ENCODE data around the gene SYT17.

Gene SYT17

GRCh38 chr16:19139436-19140091 is 28.5 kb upstream of the SYT17 start:
- no peak for DNase-seq (ENCODE audit: low read depth)

GRCh38 chr16:19140396-19140795 is 27.6 kb upstream of the SYT17 start:
- no peak for DNase-seq (ENCODE audit: low read depth)

- no peak for DNase-seq (ENCODE audit: low read depth)
These were observed 25.0 kb upstream of the SYT17 start for GRCh38 chr16:19142939-19143598.

GRCh38 chr16:19143599-19143956 is 24.5 kb upstream of the SYT17 start:
- DNase-seq (ENCODE audit: low read depth) = no peak

- no peak for DNase-seq (ENCODE audit: low read depth)
These were observed 23.0 kb upstream of the SYT17 start for GRCh38 chr16:19145010-19145409.

GRCh38 chr16:19147126-19147525 is 20.9 kb upstream of the SYT17 start:
- no peak for DNase-seq (ENCODE audit: low read depth)

- DNase-seq (ENCODE audit: low read depth) = no peak
These were observed 20.4 kb upstream of the SYT17 start for GRCh38 chr16:19147627-19148026.

- DNase-seq (ENCODE audit: low read depth) = no peak
These were observed 19.9 kb upstream of the SYT17 start for GRCh38 chr16:19148189-19148588.

- no peak for DNase-seq (ENCODE audit: low read depth)
These were observed 16.7 kb upstream of the SYT17 start for GRCh38 chr16:19151310-19151709.

GRCh38 chr16:19152042-19152441 is 16.0 kb upstream of the SYT17 start:
- no peak for DNase-seq (ENCODE audit: low read depth)

GRCh38 chr16:19153876-19154275 is 14.2 kb upstream of the SYT17 start:
- no peak for DNase-seq (ENCODE audit: low read depth)

- DNase-seq (ENCODE audit: low read depth) = no peak
These were observed 6.0 kb upstream of the SYT17 start for GRCh38 chr16:19162085-19162484.

GRCh38 chr16:19163215-19163614 is 4.8 kb upstream of the SYT17 start:
- no peak for DNase-seq (ENCODE audit: low read depth)

- DNase-seq (ENCODE audit: low read depth) = no peak
These were observed 3.8 kb upstream of the SYT17 start for GRCh38 chr16:19164285-19164684.

- DNase-seq (ENCODE audit: low read depth) = no peak
These were observed 2.9 kb upstream of the SYT17 start for GRCh38 chr16:19165101-19165500.

GRCh38 chr16:19166500-19166899 is 1.5 kb upstream of the SYT17 start:
- DNase-seq (ENCODE audit: low read depth) = no peak

- no peak for DNase-seq (ENCODE audit: low read depth)
These were observed 486 bp downstream of the SYT17 start for GRCh38 chr16:19168371-19169081.

- DNase-seq (ENCODE audit: low read depth) = no peak
These were observed 1.1 kb downstream of the SYT17 start for GRCh38 chr16:19169082-19169639.

GRCh38 chr16:19170043-19170655 is 2.1 kb downstream of the SYT17 start:
- no peak for DNase-seq (ENCODE audit: low read depth)

- DNase-seq (ENCODE audit: low read depth) = no peak
These were observed 4.2 kb downstream of the SYT17 start for GRCh38 chr16:19172098-19172780.

- no peak for DNase-seq (ENCODE audit: low read depth)
These were observed 5.0 kb downstream of the SYT17 start for GRCh38 chr16:19173059-19173458.

Measured in stimulated activated CD8-positive, alpha-beta memory T cell treated with anti-CD3 and anti-CD28 coated beads, Interleukin-15, amount 100 ng/mL, for 1 hour (primary cell).